Stimulated activated CD8-positive, alpha-beta memory T cell treated with anti-CD3 and anti-CD28 coated beads, Interleukin-7, amount 100 ng/mL, for 48 hours (primary cell): ENCODE measurements around the gene WNT2B.

ENCODE experiments used
- DNase-seq, 2 donors: peaks; one replicate each; pipeline ENCODE4 v3.0.0-alpha.2; 2020; ENCODE audit warnings: low read depth in 1 of 2; ENCODE audit errors: extremely low read depth in 1 of 2

WNT2B gene

GRCh38 chr1:112504661-112505399 lies 3.9 kb upstream of the WNT2B start:
- DNase-seq = no peak

- no peak for DNase-seq
Observed at GRCh38 chr1:112505400-112505785, 3.4 kb upstream of the WNT2B start.

- DNase-seq = no peak
Observed at GRCh38 chr1:112505878-112506277, 2.9 kb upstream of the WNT2B start.

DNA sequence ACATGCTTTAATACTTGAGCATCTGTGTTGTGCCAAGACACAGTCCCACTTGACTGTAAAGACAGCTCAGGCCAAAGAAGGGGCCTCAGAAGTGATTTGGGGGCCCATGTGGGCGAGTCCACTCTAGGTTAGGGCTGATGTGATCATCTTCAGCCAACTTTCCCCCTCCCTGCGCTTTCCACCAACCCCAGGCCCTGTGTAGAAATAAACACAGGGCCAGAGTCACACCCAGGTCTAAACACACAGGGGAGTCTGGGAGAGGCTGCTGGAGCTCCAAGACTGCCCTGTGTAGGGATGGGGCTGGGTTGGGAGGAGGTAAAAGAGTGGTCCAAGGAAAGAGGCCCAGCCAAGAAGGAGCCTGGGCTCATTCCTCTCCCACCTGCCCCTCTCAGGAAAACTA lies 2.5 kb upstream of the WNT2B start:
- no peak for DNase-seq

DNA sequence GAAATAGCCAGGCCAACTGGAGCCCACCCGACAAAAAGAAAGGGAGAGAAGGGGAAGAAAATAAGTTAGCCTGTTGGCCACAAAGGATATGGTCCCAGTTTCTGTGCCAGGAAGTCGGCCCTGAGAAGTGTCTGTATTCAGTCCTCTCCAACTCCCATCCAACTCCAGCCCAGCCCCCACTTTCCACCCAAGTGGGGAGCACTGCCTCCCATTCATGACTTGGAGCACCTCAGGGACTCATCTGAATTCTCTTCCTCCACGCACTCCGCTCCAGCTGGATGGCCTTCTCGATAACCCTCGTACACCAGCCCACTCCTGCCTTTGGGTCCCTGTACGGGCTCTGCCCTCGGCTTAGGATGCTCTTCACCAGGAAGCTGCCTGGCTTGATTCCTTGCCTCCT lies 2.0 kb upstream of the WNT2B start:
- DNase-seq = no peak

DNA sequence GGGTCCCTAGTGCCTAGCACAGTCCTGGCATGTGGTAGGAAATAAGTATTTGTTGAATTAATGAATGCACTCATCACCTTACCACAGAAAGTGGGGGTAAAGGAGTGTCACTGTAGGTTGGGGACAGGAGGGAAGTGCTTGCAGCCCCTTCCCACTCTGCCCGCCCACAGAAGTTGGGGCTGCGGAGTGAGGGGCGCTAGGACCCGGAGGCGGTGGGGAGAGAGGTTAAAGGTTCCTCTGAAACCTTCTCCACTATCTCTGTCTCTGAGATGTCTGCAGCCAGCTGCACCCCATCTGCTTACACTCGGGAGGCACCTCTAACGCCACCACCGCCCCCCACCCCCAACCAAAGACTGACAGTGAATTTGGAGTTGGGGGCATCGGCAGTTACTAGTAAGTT lies 1.4 kb upstream of the WNT2B start:
- no peak for DNase-seq

- DNase-seq = no peak
Observed at GRCh38 chr1:112507921-112508277, 866 bp upstream of the WNT2B start.

GRCh38 chr1:112509005-112509659 lies 367 bp downstream of the WNT2B start:
- no peak for DNase-seq

DNA sequence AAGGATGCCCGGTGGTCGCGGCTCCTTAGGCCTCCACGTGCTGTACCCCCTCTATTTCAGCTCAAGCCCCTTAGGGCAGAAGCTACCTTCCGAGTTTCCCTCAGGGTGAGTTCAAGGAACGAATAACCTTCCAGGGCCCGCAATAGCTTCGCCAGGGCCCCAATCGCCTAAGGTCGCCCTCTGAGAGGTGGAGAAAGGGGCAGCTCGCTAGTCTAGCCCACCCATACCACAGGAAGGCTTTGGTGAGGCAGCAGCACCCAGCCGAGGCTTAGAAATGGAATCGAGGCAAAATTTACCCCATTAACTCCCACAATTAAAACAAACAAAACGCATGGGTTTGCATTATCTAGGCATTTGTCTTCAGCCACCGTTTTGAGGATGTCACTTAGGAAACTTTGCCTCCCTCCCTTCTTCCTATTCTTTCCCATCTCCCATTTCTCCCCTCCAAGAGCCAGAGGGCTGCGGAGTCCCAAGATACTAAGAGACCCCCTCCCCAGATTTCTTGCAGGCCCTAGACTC lies 954 bp downstream of the WNT2B start:
- DNase-seq = no peak

DNA sequence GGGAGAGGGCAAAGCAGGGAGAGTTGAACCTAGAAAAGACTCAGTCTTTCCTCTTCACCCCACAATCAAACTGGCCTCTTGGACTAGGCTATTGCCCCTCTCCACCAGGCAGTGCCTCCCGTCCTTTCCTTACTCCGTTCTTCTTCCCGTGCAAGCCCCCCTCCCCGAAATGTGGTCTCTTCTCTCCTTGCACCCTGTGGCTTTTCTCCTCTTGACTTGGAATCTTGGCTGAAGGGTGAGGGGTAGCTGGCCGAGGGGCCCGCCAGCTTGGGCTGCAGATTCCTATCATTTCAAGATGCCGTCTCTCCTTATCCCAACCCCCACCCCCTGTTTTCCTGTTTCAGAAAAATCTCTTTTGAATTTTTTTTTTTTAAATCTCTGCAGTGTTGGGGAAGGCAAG lies 1.6 kb downstream of the WNT2B start:
- DNase-seq = no peak

DNA sequence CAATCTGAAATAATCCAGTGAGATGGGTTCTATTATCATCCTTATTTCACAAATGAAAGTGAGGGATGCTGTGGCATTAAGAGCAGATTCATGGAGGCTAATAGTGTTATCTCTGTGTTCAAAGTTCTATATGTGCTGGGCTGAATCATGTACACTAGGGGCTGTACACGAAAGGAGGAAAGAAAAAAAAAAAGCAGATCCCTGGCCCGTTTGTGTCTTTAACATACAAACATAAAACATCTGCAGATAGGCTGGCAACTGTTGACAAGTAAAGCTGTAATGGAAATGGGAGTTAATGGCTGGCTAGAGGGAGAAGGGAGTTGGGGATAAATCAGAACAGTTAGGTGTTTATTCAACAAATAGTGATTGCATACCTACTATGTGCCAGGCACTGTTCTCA lies 3.1 kb downstream of the WNT2B start:
- DNase-seq = no peak

GRCh38 chr1:112513112-112513870 lies 4.5 kb downstream of the WNT2B start:
- DNase-seq = no peak

DNA sequence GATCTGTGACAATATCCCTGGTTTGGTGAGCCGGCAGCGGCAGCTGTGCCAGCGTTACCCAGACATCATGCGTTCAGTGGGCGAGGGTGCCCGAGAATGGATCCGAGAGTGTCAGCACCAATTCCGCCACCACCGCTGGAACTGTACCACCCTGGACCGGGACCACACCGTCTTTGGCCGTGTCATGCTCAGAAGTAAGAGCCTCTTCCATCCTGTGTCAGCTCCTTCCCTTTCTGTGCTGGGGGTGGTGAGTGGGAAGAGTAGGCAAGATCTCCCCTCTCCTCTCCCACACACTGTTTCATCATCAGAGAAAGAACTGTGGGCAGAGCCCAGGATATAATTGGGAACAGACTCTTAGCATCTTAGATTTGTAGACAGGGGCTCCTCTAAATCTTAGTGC lies 6.1 kb downstream of the WNT2B start:
- DNase-seq = no peak

DNA sequence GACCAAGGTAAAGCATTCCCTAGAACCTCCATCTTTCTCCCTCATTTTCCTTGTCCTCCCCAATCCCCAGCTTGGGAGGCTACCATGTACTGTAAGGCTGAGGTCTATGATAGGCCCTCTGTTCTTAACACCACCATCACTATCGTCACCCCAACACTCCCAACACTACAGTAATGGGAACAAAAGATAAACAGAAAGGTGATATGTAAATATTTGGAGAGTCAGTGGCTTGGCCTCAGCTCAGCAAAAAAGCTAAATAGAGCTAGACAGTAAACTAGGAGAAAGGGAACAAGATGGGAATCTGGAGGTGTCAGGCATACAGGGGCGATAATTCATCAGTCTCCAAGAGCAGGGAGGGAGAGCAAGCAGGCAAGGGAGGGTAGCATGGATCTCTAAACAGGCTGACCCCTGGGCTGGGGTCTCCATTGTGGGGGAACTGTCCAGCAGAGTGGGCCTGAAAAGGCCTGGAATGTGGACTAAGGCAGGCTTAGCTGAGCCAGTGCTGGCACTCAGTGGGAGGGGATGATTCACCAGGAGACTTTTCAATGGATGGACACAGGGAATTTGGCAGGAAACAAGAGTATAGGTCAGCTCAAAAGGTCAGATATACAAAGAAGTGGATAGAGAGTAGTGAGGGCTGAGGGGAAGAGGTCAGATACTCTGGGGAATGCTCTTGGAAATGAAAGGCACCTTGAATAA lies 6.7 kb downstream of the WNT2B start:
- DNase-seq = no peak

DNA sequence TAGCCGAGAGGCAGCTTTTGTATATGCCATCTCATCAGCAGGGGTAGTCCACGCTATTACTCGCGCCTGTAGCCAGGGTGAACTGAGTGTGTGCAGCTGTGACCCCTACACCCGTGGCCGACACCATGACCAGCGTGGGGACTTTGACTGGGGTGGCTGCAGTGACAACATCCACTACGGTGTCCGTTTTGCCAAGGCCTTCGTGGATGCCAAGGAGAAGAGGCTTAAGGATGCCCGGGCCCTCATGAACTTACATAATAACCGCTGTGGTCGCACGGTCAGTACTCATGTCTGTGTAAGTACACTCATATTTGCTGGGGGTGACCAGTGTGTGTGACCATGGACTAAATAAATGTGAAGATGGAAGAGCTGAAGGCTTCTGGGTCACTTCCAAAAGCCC lies 7.4 kb downstream of the WNT2B start:
- no peak for DNase-seq

- DNase-seq = no peak
Observed at GRCh38 chr1:112517231-112517630, 8.5 kb downstream of the WNT2B start.

DNA sequence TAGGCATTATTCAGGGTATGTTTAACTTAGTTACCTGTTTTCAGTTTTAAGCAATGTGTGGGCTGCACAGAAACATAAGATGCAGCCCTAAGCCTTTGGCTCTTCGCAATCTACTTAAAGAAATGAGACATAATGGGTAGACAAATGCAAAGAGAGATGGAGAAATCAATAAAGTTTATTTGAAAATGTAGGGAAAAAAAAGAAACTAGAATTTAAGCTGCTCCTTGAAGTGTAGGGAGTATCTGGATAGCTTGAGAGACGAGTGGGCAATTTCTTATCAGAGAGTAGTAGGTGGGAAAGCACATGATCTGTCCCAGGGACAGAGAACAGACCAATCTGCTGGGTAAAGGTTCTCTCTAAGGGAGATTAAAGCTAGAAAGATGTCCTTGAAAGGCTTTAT lies 8.9 kb downstream of the WNT2B start:
- DNase-seq = no peak

GRCh38 chr1:112518186-112518585 lies 9.4 kb downstream of the WNT2B start:
- DNase-seq = no peak

- no peak for DNase-seq
Observed at GRCh38 chr1:112520166-112520565, 11.4 kb downstream of the WNT2B start.

- no peak for DNase-seq
Observed at GRCh38 chr1:112522621-112523020, 13.9 kb downstream of the WNT2B start.

DNA sequence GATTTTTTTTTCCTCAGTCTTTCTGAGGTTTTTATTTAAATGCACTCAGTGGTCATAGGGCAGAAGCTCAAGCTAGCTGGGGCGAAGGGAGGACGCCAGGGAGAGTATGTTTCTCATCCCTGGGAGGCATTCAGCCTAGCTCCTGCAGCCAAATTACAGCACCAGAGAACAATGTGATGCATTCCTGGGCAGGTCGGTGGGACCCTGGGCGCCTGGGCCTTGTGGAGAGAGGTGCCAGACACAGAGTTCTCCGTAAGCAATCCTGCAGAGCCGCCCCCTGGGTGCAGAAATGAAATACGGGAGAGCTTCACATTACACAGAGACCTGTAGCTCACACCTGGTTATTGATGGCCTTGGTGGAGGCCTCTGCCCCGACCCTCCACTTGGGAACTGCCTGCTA lies 15.5 kb downstream of the WNT2B start:
- DNase-seq = no peak
